HEK293 (cell line): ENCODE results near the gene ABCB9.
A peak's percentile ranks its signal among the peaks of the same experiment; 100 is the strongest.

ENCODE experiments used
- CTCF ChIA-PET: fragments of 350-600 bp; formaldehyde crosslinking; extraction: SDS; loops from one replicate; lab custom pipeline; 2021; ENCODE audit warnings: antibody characterized with exemption; lab: Yijun Ruan, JAX
- POLR2A ChIA-PET: fragments of 300-600 bp; formaldehyde crosslinking; extraction: SDS; loops from one replicate; lab custom pipeline; 2020; ENCODE audit warnings: antibody characterized with exemption, inconsistent platforms; lab: Yijun Ruan, JAX
- H3K27ac ChIP-seq: fragments of 200-500 bp; sonication (Bioruptor generic); 2 replicates; pipeline ENCODE4 v1.5.1; 2014; ENCODE audit warnings: low read depth, low read length, control low read depth, inconsistent platforms; ENCODE audit errors: extremely low read depth
- H3K36me3 ChIP-seq, 2 experiments: fragments of 200-500 bp in 1 of 2; sonication (Bioruptor generic) in 1 of 2; 1 replicate in 1 of 2; 2 replicates in 1 of 2; pipeline ENCODE4 v1.5.1; 2014 to 2017; ENCODE audit warnings: inconsistent platforms in 2 of 2, low read length in 2 of 2; ENCODE audit not compliant: control insufficient read depth in 2 of 2, insufficient read depth in 1 of 2
- H3K4me1 ChIP-seq: fragments of 200-500 bp; sonication (Bioruptor generic); 2 replicates; pipeline ENCODE4 v1.5.1; 2014; ENCODE audit warnings: mild to moderate bottlenecking, low read length, inconsistent platforms; ENCODE audit not compliant: control insufficient read depth, insufficient read depth
- H3K4me3 ChIP-seq: 2 replicates; pipeline ENCODE4 v1.5.1; 2011; ENCODE audit warnings: low read depth, mild to moderate bottlenecking, control low read depth, low read length, moderate library complexity
- H3K9me3 ChIP-seq: fragments of 200-500 bp; sonication (Bioruptor generic); 2 replicates; pipeline ENCODE4 v1.5.1; 2014; ENCODE audit warnings: low read depth, low read length, inconsistent platforms; ENCODE audit not compliant: control insufficient read depth, insufficient read depth
- CTCF ChIP-seq: fragments of 450-650 bp; formaldehyde crosslinking; IDR thresholded peaks from 2 replicates; pipeline ENCODE4 v1.5.1; 2016; ENCODE audit warnings: missing biosample characterization, missing genetic modification characterization
- HIC1 ChIP-seq: fragments of 450-650 bp; formaldehyde crosslinking; IDR thresholded peaks from 2 replicates; pipeline ENCODE4 v1.5.1; 2016; ENCODE audit warnings: missing biosample characterization, missing genetic modification characterization
- ZBTB20 ChIP-seq: fragments of 450-650 bp; formaldehyde crosslinking; IDR thresholded peaks from 2 replicates; pipeline ENCODE4 v1.5.1; 2016; ENCODE audit warnings: missing biosample characterization, missing genetic modification characterization
- ZBTB26 ChIP-seq: fragments of 450-650 bp; formaldehyde crosslinking; optimal IDR thresholded peaks from 2 replicates; pipeline ENCODE3; 2016; ENCODE audit warnings: missing biosample characterization, mild to moderate bottlenecking, missing genetic modification characterization
- ZBTB8A ChIP-seq: fragments of 450-650 bp; formaldehyde crosslinking; IDR thresholded peaks from 2 replicates; pipeline ENCODE4 v1.5.1; 2016; ENCODE audit warnings: missing biosample characterization, missing genetic modification characterization
- ZNF114 ChIP-seq: fragments of 450-650 bp; formaldehyde crosslinking; IDR thresholded peaks from 2 replicates; pipeline ENCODE4 v1.5.0; 2017; ENCODE audit warnings: missing biosample characterization, missing genetic modification characterization
- ZNF133 ChIP-seq: fragments of 450-650 bp; formaldehyde crosslinking; IDR thresholded peaks from 2 replicates; pipeline ENCODE4 v1.5.1; 2016; ENCODE audit warnings: missing biosample characterization, missing genetic modification characterization
- ZNF140 ChIP-seq: fragments of 450-650 bp; formaldehyde crosslinking; IDR thresholded peaks from 2 replicates; pipeline ENCODE4 v1.5.1; 2016; ENCODE audit warnings: missing biosample characterization, missing genetic modification characterization
- ZNF18 ChIP-seq: fragments of 450-650 bp; formaldehyde crosslinking; IDR thresholded peaks from 2 replicates; pipeline ENCODE4 v1.5.1; 2016; ENCODE audit warnings: missing biosample characterization, missing genetic modification characterization
- ZNF24 ChIP-seq: fragments of 450-650 bp; formaldehyde crosslinking; IDR thresholded peaks from 2 replicates; pipeline ENCODE4 v1.5.1; 2016; ENCODE audit warnings: missing biosample characterization, missing genetic modification characterization
- ZNF354C ChIP-seq: fragments of 450-650 bp; formaldehyde crosslinking; IDR thresholded peaks from 2 replicates; pipeline ENCODE4 v1.5.1; 2016; ENCODE audit warnings: missing biosample characterization, missing genetic modification characterization, low read depth, borderline replicate concordance
- ZNF558 ChIP-seq: fragments of 450-650 bp; formaldehyde crosslinking; IDR thresholded peaks from 2 replicates; pipeline ENCODE4 v1.5.1; 2016; ENCODE audit warnings: missing biosample characterization, missing genetic modification characterization
- ZNF629 ChIP-seq: fragments of 450-650 bp; formaldehyde crosslinking; IDR thresholded peaks from 2 replicates; pipeline ENCODE4 v1.5.1; 2017; ENCODE audit warnings: missing biosample characterization, missing genetic modification characterization
- ZNF645 ChIP-seq: fragments of 450-650 bp; formaldehyde crosslinking; IDR thresholded peaks from 2 replicates; pipeline ENCODE4; 2016; ENCODE audit warnings: missing biosample characterization, missing genetic modification characterization
- ZNF660 ChIP-seq: fragments of 450-650 bp; IDR thresholded peaks from 2 replicates; pipeline ENCODE4 v1.5.1; 2018; ENCODE audit warnings: missing biosample characterization, mild to moderate bottlenecking, missing genetic modification characterization
- ZNF707 ChIP-seq: fragments of 450-650 bp; formaldehyde crosslinking; IDR thresholded peaks from 2 replicates; pipeline ENCODE4 v1.5.1; 2016; ENCODE audit warnings: missing biosample characterization, missing genetic modification characterization
- ZNF776 ChIP-seq: fragments of 450-650 bp; formaldehyde crosslinking; IDR thresholded peaks from 2 replicates; pipeline ENCODE4 v1.5.0; 2017; ENCODE audit warnings: missing biosample characterization, missing genetic modification characterization, borderline replicate concordance

Gene ABCB9

GRCh38 chr12:122976648-122976975, 10.3 kb upstream of the ABCB9 start:
- H3K36me3 ChIP-seq: peaks cover 0 to 30% of the 10 kb centered on the region in 2 experiments; a peak in 1 of 3 replicates
- no peak overlapping the region for H3K27ac ChIP-seq
- CTCF ChIA-PET: interaction anchor here (2.4 kb wide), 1 partner anchor 116 kb away, joined by 9 read pairs; no protein-coding TSS in a partner anchor
- TF ChIP-seq ZNF776 (tag by site-specific recombination) (no peak), ZNF140 (tag by site-specific recombination) (no peak), ZBTB8A (tag by site-specific recombination) (no peak), ZNF133 (tag by site-specific recombination) (no peak), ZNF645 (tag by site-specific recombination) (no peak), ZNF24 (tag by site-specific recombination) (no peak), HIC1 (tag by site-specific recombination) (no peak), ZNF558 (tag by site-specific recombination) (no peak), ZNF707 (tag by site-specific recombination) (no peak)
- POLR2A ChIA-PET: interaction anchor here (0.5 to 3.7 kb wide), 3 partner anchors 8 to 256 kb away, joined by 4 to 36 read pairs (median 25); partner anchors contain the start of genes ABCB9, MPHOSPH9 and MTRFR
- no peak overlapping the region for H3K4me3 ChIP-seq
- H3K4me1 ChIP-seq: peaks cover 9% of the 10 kb centered on the region
- no peaks in the 10 kb centered on the region for H3K9me3 ChIP-seq

GRCh38 chr12:122975790-122976647, 9.8 kb upstream of the ABCB9 start:
- TF ChIP-seq ZNF629 (tag by site-specific recombination): no peak
- no peak for TF ChIP-seq ZNF660 (tag by site-specific recombination)
- no peak for TF ChIP-seq ZNF354C (tag by site-specific recombination)
- TF ChIP-seq ZNF18 (tag by site-specific recombination): no peak
- TF ChIP-seq ZBTB20 (tag by site-specific recombination): 0 out of 2 replicates have a peak, but pooled peaks have one; percentile 44
- no peak for TF ChIP-seq ZNF114 (tag by site-specific recombination)
- TF ChIP-seq CTCF (tag by site-specific recombination): no peak
- TF ChIP-seq ZBTB26 (tag by site-specific recombination): no peak
- ChIA-PET POLR2A (interaction anchor here (0.5 to 3.7 kb wide), 5 partner anchors 8 to 389 kb away, joined by 3 to 36 read pairs (median 4); partner anchors contain the start of genes ABCB9, MPHOSPH9 and MTRFR), CTCF (interaction anchor here (0.7 to 2.4 kb wide), 2 partner anchors 42 to 115 kb away, joined by 4 to 9 read pairs; no protein-coding TSS in a partner anchor)
- no peak overlapping the region; the same call in 1 of the 2 replicates for H3K27ac ChIP-seq
- H3K4me1 ChIP-seq: peaks cover 7% of the 10 kb centered on the region
- H3K9me3 ChIP-seq: no peaks in the 10 kb centered on the region
- H3K4me3 ChIP-seq: peak overlapping the region; percentile 87
- H3K36me3 ChIP-seq: peaks cover 0 to 27% of the 10 kb centered on the region in 2 experiments; a peak in 1 of 3 replicates
